Endothelial cell of umbilical vein (primary cell): ENCODE data around the gene ALDH2. TPM values are rescaled to one million over a fixed set of nuclear protein-coding genes. Genes with fewer than 3 reads are reported as not detected.

Experiments
- BruUV-seq: library from RNA; stranded (reverse); fragments of 400-500 nt; replicated peaks from 2 replicates; lab custom pipeline; 2021; lab: Mats Ljungman, UMichigan
- CTCF ChIA-PET: fragments of 300-600, 350-600 bp; sonication (Branson Sonifier 250); formaldehyde crosslinking; loops from one replicate; lab custom pipeline; 2021; ENCODE audit warnings: antibody characterized with exemption, inconsistent platforms; lab: Charles Lee
- POLR2A ChIA-PET: fragments of 300-600, 350-600 bp; sonication (Branson Sonifier 250); formaldehyde crosslinking; loops from one replicate; lab custom pipeline; 2021; ENCODE audit warnings: antibody characterized with exemption, inconsistent platforms; lab: Charles Lee
- DNase-seq: peaks from one replicate; pipeline ENCODE4 v3.0.0-alpha.2; 2011; ENCODE audit warnings: low read depth, low spot score
- FAIRE-seq: peaks from 2 replicates; lab custom pipeline; 2011; peaks lifted over from hg19 to GRCh38; lab: Jason Lieb, UNC
- H2AFZ ChIP-seq: 2 replicates; pipeline ENCODE4 v1.6.0; 2012; ENCODE audit warnings: low read depth, low read length, control low read depth, inconsistent platforms
- H3K27ac ChIP-seq: 2 replicates; pipeline ENCODE4 v1.5.1; 2011; ENCODE audit warnings: low read depth, mild to moderate bottlenecking, control low read depth, low read length, moderate library complexity; ENCODE audit not compliant: insufficient read depth
- H3K27me3 ChIP-seq, 2 experiments: 2 replicates each; pipeline versions ENCODE4 v1.6.0 to v1.6.1; 2011; ENCODE audit warnings: low read length in 2 of 2, mixed read lengths in 1 of 2; ENCODE audit not compliant: control insufficient read depth in 2 of 2, insufficient read depth in 2 of 2
- H3K36me3 ChIP-seq, 2 experiments: 2 replicates in 1 of 2; 3 replicates in 1 of 2; pipeline ENCODE4 v1.5.1; 2011; ENCODE audit warnings: low read length in 2 of 2, mild to moderate bottlenecking in 1 of 2, moderate library complexity in 1 of 2; ENCODE audit not compliant: control insufficient read depth in 2 of 2, insufficient read depth in 2 of 2; ENCODE audit errors: extremely low read depth in 1 of 2
- H3K4me1 ChIP-seq: 3 replicates; pipeline ENCODE4 v1.5.1; 2011; ENCODE audit warnings: mild to moderate bottlenecking, low read length; ENCODE audit not compliant: control insufficient read depth, insufficient read depth; ENCODE audit errors: extremely low read depth
- H3K4me2 ChIP-seq: 2 replicates; pipeline ENCODE4 v1.6.1; 2011; ENCODE audit warnings: low read length, control low read depth, mixed read lengths; ENCODE audit not compliant: insufficient read depth
- H3K4me3 ChIP-seq, 3 experiments: fragments of 200-600 bp in 1 of 3; sonication (generic), shearing (Covaris generic) in 1 of 3; replicated peaks in 1 of 3; 2 replicates each; pipeline ENCODE4 v1.5.1; 2011 to 2016; ENCODE audit warnings: control low read depth in 3 of 3, low read length in 3 of 3, mild to moderate bottlenecking in 2 of 3, inconsistent platforms in 1 of 3, low read depth in 1 of 3, moderate library complexity in 1 of 3; ENCODE audit not compliant: insufficient read depth in 1 of 3
- H3K79me2 ChIP-seq: 2 replicates; pipeline ENCODE4 v1.6.0; 2012; ENCODE audit warnings: low read length, inconsistent platforms; ENCODE audit not compliant: control insufficient read depth, insufficient read depth
- H3K9ac ChIP-seq: replicated peaks from 2 replicates; pipeline ENCODE3; 2011; ENCODE audit warnings: low read length, control low read depth; ENCODE audit not compliant: insufficient read depth; ENCODE audit errors: extremely low read depth
- H3K9me1 ChIP-seq: replicated peaks from 3 replicates; pipeline ENCODE4 v1.6.0; 2011; ENCODE audit warnings: mild to moderate bottlenecking, low read length; ENCODE audit not compliant: control insufficient read depth, insufficient read depth; ENCODE audit errors: extremely low read depth
- H3K9me3 ChIP-seq: replicated peaks from 2 replicates; pipeline ENCODE4 v1.5.1; 2012; ENCODE audit warnings: low read length, inconsistent platforms; ENCODE audit not compliant: control insufficient read depth, insufficient read depth
- H4K20me1 ChIP-seq: replicated peaks from 2 replicates; pipeline ENCODE3; 2011; ENCODE audit warnings: mild to moderate bottlenecking, low read length; ENCODE audit not compliant: control insufficient read depth, insufficient read depth; ENCODE audit errors: extremely low read depth
- CTCF ChIP-seq, 2 donors: IDR thresholded peaks; 1 replicate in 1 of 2; 2 replicates in 1 of 2; pipeline ENCODE4 v1.5.1; 2011; ENCODE audit warnings: low read length in 2 of 2, mild to moderate bottlenecking in 2 of 2, moderate library complexity in 2 of 2, control low read depth in 1 of 2, inconsistent platforms in 1 of 2, low read depth in 1 of 2; ENCODE audit not compliant: insufficient read depth in 1 of 2; ENCODE audit errors: extremely low read depth in 1 of 2
- EZH2 ChIP-seq: IDR thresholded peaks from 2 replicates; pipeline ENCODE4 v1.6.1; 2012; ENCODE audit warnings: borderline replicate concordance, low read depth, mild to moderate bottlenecking, moderate library complexity, low read length, inconsistent platforms; ENCODE audit not compliant: severe bottlenecking
- FOS ChIP-seq: IDR thresholded peaks from 2 replicates; pipeline ENCODE4 v1.6.1; 2011; ENCODE audit warnings: mild to moderate bottlenecking, low read length, moderate library complexity, borderline replicate concordance; ENCODE audit not compliant: insufficient read depth
- GATA2 ChIP-seq: IDR thresholded peaks from 2 replicates; pipeline ENCODE4 v1.7.0; 2011; ENCODE audit warnings: low read depth, mild to moderate bottlenecking, moderate library complexity, mixed read lengths, low read length; ENCODE audit not compliant: insufficient read length, insufficient read depth
- JUN ChIP-seq: IDR thresholded peaks from 2 replicates; pipeline ENCODE4 v1.6.1; 2011; ENCODE audit warnings: borderline replicate concordance, low read depth; ENCODE audit not compliant: insufficient read length, insufficient read depth
- MYC ChIP-seq: IDR thresholded peaks from one replicate; pipeline ENCODE4 v1.6.1; 2011; ENCODE audit warnings: mild to moderate bottlenecking, low read depth, low read length
- dilution Hi-C: fragments of 300-500 bp; cut with MboI; formaldehyde crosslinking; loops from one replicate; pipeline ENCODE4 v1.15.0; 2019; ENCODE audit warnings: low sequenced_read_pairs; ENCODE audit not compliant: extremely low pct_ligation_motif_present
- intact Hi-C: fragments of 100-400 bp; cut with micrococcal nuclease; formaldehyde crosslinking; loops from one replicate; pipeline ENCODE4 v1.10.0; 2022
- polyA plus RNA-seq, 4 experiments: library from polyadenylated mRNA; depleted of rRNA in 3 of 4; stranded (reverse) in 3 of 4; unstranded in 1 of 4; fragments of >200 nt; gene quantifications; 2 replicates each; pipeline versions ENCODE4 v1.2.1 to v1.2.3, GENCODE V29; 2011 to 2012; ENCODE audit warnings: missing spikeins in 1 of 4
- total RNA-seq: library from RNA; stranded (reverse); gene quantifications from 2 replicates; pipeline ENCODE4 v1.2.3, GENCODE V29; 2021

Gene ALDH2
- total and polyA plus RNA-seq, 2 donors (not counting 3 experiments of a cell fraction or from before 2014, with no cell fraction given) = 69.5 to 86.5 TPM

DNA sequence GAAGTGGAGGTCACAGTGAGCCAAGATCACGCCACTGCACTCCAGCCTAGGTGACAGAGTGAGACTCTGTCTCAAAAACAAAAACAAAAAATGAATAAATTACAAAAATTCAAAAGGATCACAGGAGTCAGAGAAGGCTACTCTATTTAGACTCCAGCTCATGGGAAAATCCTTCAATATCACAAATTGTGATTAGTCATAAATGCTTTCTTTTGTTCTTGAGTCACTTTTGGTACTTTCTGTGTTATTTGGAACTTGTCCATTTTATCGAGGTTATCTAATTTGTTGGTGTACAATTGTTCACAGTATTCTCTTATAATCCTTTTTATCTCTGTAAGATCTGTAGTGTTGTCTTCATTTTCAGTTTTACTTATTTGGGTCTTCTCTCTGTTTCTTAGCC lies 18.9 kb downstream of the ALDH2 start:
- Histone ChIP-seq H3K9me3 (no peaks in the 10 kb centered on the region), H2AFZ (no peak overlapping the region), H3K4me3 (no peak overlapping the region), H3K36me3 (peaks cover 7 to 34% of the 10 kb centered on the region in 2 experiments), H3K9ac (peak overlapping the region; percentile 13), H3K4me1 (peaks cover 10% of the 10 kb centered on the region), H3K27me3 (no peaks in the 10 kb centered on the region), H4K20me1 (no peaks in the 10 kb centered on the region), H3K79me2 (no peaks in the 10 kb centered on the region), H3K9me1 (no peaks in the 10 kb centered on the region), H3K4me2 (peak overlapping the region; percentile 31), H3K27ac (peak overlapping the region; percentile 71)
- TF ChIP-seq FOS (peak; percentile 50), GATA2 (peak; percentile 49), JUN (peak; percentile 39), EZH2 (no peak), MYC (no peak)
- ChIA-PET POLR2A (interaction anchor here (0.9 kb wide), 1 partner anchor 10 kb away, joined by 3 read pairs; no protein-coding TSS in a partner anchor), CTCF (interaction anchor here (0.8 to 3.0 kb wide), 10 partner anchors 10 to 388 kb away, joined by 3 to 18 read pairs (median 5); partner anchors contain the start of gene ALDH2)
- FAIRE-seq = peak; percentile 90
- dilution Hi-C loops = no loop called here
- intact Hi-C loops = loop anchor here (1.0 kb wide), 1 partner anchor 19 kb away; the partner anchor contains the start of gene ALDH2
- BruUV-seq = no TSS peak
- peak; percentile 80 for DNase-seq

DNA sequence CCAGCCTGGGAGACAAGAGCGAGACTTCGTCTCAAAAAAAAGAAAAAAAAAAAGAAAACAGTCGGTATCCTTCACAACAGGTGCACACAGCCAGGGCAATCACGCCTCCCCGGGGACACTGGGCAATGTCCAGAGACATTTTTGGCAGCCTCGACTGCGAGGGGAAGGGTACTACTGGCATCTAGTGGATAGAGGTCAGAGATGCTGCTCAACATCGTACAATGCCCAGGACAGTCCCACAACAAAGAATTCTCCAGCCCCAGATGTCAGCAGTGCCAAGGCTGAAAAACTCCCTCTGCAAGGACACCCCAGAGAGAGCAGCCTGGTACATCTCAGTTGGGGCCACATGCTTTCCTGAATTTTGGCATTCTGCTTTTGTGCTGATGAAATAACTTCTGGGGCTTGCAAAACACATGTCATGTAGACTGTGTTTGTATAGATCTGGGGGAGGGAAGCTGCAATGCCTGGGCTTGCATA lies 21.5 kb downstream of the ALDH2 start:
- no peaks in the 10 kb centered on the region for H3K79me2 ChIP-seq
- H3K9me3 ChIP-seq = no peaks in the 10 kb centered on the region
- no peaks in the 10 kb centered on the region for H3K27me3 ChIP-seq
- no peak overlapping the region for H3K4me3 ChIP-seq
- POLR2A ChIA-PET = no interaction called here
- DNase-seq (no peak), FAIRE-seq (no peak)
- H3K9me1 ChIP-seq = no peaks in the 10 kb centered on the region
- dilution Hi-C loops (no loop called here), intact Hi-C loops (no loop called here)
- no peak overlapping the region for H3K4me2 ChIP-seq
- H3K4me1 ChIP-seq = peaks cover 10% of the 10 kb centered on the region
- TF ChIP-seq JUN = no peak
- no peak for TF ChIP-seq MYC
- no peak for TF ChIP-seq GATA2
- no peak for TF ChIP-seq FOS
- TF ChIP-seq CTCF (IDR thresholded peaks at IDR 0.05; ENCODE audit: extremely low read depth in 1 of 2, insufficient read depth in 1 of 2, low read depth in 1 of 2, low read length in 2 of 2) = peak; percentile 4 to 35
- TF ChIP-seq EZH2 = no peak
- H3K9ac ChIP-seq = no peak overlapping the region
- BruUV-seq = no TSS peak
- no peak overlapping the region for H2AFZ ChIP-seq
- CTCF ChIA-PET = interaction anchor here (1.2 to 3.5 kb wide), 3 partner anchors 13 to 35 kb away, joined by 3 to 12 read pairs (median 9); no protein-coding TSS in a partner anchor
- H4K20me1 ChIP-seq = no peaks in the 10 kb centered on the region
- peaks cover 5 to 48% of the 10 kb centered on the region in 2 experiments for H3K36me3 ChIP-seq
- H3K27ac ChIP-seq = no peak overlapping the region
